ENCODE data around the gene MUC15.
"Not testable (repeated sequence)": the region's sequence is repeated elsewhere in the genome, so short reads cannot be mapped to it uniquely, and the experiment has no call there.

Gene MUC15

GRCh38 chr11:26571861-26572654 lies at the start of gene MUC15:
Gene MUC15, minus strand, starts transcription at chr11:26572263. Its CDS starts 5,169 bp downstream, at chr11:26567094.
- no peak for FAIRE-seq
- DNase-seq (ENCODE audit: low spot score): no peak

- FAIRE-seq (no peak), DNase-seq (ENCODE audit: low spot score) (peak; percentile 47)
Observed at GRCh38 chr11:26621132-26621531, 49.1 kb upstream of the MUC15 start.

DNA sequence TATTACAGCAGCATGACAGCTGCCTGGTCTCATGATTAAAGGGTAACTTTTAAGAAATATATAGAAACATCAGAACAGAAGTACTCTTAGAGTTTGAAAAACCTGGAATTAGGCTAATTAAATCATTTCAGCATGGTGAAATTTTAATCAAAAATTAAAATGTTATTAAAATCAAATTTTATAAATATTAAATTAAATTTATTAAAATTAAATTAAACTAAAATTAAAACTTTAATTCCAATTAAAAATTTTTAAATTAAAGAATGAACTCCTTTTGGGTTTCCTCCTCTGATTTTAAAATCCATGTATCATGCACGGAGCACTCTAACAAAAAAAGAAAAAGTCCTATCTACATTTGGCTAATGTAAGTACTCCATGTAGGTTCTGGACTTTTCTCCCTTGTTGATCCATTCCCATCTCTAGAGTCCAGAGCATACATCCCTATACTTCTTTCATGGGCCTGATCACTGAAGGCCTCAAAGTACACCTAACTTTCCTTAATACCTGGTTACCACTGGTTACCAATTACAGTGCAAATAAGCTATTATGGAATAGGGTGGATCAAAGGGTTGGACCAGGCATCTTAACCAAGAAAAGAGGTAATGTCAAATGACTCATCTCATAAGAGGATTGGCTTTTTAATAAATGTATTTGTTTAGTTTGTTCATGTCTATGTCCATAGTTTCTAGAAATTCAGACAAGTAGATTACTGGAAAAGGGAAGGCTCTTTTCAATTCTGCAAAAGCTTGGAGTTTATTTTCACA lies 48.4 kb upstream of the MUC15 start:
- FAIRE-seq (no peak), DNase-seq (ENCODE audit: low spot score) (no peak)

DNA sequence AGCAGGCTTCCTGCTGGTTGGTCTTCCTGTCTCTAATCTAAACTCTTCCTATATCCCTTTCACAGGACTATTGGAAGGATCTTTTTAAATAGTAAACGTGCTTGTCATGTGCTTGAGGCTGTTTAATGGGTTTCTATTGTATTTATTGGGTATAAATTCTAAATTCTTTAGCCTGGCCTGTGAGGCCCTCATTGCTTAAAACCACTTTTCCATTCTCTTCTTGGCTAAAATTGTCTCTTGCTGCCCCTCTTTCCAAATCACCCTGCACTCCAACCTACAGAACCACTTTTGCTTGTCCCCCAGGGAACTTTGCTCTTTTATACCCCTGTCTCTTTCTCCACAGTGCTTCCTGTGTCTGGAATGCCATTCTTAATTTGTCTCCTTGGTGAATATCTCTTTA lies 46.4 kb upstream of the MUC15 start:
- FAIRE-seq (no peak), DNase-seq (ENCODE audit: low spot score) (no peak)

GRCh38 chr11:26613759-26614158 lies 41.7 kb upstream of the MUC15 start:
- FAIRE-seq: no peak

GRCh38 chr11:26608507-26609146 lies 36.6 kb upstream of the MUC15 start:
- FAIRE-seq: no peak

More at GRCh38 chr11:26613759-26614158, 41.7 kb upstream of the MUC15 start:
- no peak for DNase-seq (ENCODE audit: low spot score)

DNA sequence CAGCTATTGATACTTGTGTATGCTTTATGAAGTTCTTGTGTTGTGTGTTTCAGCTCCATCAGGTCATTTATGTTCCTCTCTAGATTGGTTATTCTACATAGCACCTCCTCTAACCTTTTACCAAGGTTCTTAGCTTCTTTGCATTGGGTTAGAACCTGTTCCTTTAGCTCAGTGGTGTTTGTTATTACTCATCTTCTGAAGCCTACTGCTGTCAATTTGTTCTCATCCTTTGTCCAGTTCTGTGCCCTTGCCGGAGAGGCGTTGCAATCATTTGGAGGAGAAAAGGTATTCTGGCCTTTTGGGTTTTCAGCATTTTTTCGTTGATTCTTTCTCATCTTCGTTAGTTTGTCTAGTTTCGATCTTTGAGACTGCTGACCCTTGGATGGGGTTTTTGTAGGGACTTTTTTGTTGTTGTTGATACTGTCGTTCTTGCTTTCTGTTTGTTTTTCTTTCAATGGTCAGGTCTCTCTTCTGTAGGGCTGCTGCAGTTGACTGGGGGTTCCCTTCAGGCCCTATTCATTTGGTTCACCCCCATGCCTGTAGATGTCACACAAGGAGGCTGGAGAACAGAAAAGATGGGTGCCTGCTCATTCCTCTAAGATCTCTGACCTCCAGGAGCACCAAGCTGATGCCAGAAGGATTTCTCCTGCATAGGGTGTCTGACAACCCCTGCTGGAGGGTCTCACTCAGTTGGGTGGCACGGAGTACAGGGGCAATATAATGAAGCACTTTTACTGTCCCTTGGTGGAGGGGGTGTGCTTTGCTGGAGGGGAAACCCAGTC lies 35.9 kb upstream of the MUC15 start:
- no peak for DNase-seq (ENCODE audit: low spot score)
- FAIRE-seq: no peak

More at GRCh38 chr11:26608507-26609146, 36.6 kb upstream of the MUC15 start:
- DNase-seq (ENCODE audit: low spot score): no peak

- no peak for DNase-seq (ENCODE audit: low spot score)
- FAIRE-seq: no peak
Observed at GRCh38 chr11:26599876-26600434, 27.9 kb upstream of the MUC15 start.

DNA sequence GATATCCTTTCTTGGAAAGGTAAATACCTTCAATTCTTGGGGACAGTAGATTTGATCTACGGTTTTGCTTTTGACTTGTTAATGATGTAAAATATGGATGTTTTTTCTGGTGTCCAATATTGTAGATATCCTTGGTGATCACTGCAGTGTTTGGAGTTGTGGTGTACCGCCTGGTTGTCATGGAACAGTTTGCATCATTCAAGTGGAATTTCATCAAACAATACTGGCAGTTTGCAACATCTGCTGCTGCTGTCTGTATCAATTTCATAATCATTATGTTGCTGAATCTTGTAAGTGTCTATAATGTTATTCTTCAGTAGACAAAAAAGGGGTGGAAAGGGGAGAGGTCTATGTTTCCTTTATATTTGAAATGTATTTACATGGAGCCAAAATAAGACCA lies 27.4 kb upstream of the MUC15 start:
- DNase-seq (ENCODE audit: low spot score) (no peak), FAIRE-seq (no peak)

DNA sequence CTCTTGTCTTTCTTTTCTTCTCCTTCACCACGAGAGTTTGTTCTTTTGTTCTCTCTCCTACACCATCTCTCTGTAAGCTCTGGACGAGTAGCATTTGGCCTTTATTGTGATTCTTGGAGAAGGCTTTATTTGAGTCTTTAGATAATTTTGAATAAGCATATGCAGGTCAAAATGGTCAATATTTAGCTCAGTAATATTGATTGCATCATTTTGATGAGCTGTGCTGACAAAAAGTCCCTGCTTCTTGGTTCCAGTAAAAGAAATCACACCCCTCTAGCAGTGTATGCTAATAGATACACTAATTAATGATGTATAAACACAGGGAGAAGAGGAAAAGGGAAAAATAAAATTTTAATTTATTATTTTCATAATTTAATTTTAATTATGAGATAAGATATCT lies 25.8 kb upstream of the MUC15 start:
- FAIRE-seq (no peak), DNase-seq (ENCODE audit: low spot score) (no peak)

DNA sequence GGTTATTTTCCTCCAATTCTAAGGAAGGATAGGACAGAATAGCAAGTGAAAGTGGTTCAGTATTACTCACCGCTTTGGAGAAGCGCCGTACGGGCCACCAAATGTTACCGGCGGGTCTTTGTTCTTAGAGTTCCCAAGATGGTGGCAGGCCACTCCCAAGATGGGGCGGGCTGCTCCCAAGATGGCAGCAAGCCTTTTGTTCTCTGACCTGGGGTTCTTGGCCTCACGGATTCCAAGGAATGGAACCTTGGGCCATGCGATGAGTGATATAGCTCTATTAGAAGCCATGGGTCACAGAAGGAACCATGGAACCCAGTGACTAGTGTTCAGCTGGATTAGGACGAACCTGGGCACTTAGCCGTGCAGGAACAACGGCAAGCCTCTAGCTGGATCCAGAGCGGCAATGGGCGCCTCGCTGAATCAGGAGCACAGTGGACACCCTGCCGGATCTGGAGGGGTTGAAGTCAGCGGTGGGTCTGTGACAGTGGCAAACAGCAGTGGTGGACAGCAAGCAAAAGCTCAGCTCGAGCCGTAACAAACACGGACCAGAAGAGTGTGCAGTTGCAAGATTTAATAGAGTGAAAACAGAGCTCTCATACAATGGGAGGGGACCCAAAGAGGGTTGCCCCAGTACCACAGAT lies 25.1 kb upstream of the MUC15 start:
- DNase-seq (ENCODE audit: low spot score); FAIRE-seq: not testable (repeated sequence)

DNA sequence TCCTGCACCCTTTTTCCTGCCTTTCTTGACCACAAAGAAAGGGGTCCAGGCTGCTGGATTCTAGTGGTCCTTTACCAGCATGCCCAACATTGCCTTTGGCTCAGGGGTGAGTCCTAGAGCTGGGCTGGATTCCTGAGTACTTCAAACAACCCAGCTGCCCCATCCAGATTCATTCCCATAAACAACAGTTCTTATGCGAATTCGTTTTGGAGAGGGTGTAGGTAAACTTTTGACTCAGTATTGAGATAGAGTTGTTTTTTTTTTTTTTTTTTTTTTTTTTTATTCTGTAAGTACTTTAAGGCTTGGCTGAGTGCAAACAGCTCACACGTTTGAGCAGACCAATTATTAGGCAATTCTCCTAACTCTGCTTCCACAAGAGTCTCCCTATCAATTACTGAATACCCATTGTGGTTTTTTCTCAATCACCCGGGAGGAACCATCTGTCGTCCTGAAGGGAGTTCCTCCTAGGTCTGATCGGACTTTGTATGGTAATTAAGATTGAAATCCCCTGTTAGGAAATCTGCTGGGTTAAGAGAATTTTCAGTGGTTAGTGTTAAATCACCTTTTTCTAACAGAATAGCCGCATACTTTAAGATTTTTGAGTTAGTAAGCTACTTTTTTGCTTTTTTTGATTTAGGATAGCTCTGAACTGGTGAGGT lies 23.3 kb upstream of the MUC15 start:
- not testable (repeated sequence) for FAIRE-seq; DNase-seq (ENCODE audit: low spot score)

GRCh38 chr11:26593691-26594090 lies 21.6 kb upstream of the MUC15 start:
- FAIRE-seq (no peak), DNase-seq (ENCODE audit: low spot score) (no peak)

DNA sequence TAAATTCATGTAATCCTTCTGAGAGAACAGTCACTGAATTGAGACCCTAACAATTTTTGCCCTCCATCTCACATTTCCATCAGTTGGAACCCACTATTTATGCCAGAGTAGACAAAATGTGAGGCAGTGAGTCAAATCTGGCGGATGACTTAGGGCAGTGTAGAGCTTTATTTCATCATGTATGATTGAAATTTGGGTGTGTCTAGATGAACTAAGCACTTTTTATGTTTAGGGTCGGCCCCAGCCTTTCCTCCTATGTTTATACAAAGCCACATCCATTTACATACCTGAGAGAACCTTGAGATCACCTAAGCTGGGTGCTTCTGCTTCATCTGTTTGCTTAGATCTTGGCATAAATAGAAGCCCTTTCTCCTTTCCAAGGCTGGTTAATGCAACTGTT lies 15.0 kb upstream of the MUC15 start:
- DNase-seq (ENCODE audit: low spot score): no peak
- FAIRE-seq: no peak

DNA sequence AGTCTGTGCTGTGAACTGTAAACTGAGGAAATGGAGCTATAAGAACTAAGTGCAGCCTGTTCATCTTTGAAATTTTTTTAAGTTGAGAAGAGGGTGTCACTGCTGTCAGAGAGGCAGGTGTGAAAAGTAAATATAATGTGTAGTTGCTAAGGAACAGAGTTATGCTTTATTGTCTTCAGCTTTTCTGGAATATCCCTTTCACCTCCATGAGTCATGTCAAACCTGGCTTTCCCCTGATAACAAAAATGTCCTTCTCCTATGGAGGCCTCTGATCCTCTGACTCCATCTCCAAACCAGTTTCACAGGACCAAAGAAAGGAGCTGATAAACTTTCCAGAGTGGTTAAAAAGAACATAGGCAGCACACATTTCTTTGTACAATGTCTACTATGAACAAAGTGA lies 12.8 kb upstream of the MUC15 start:
- FAIRE-seq (no peak), DNase-seq (ENCODE audit: low spot score) (no peak)

GRCh38 chr11:26583550-26583949 lies 11.5 kb upstream of the MUC15 start:
- FAIRE-seq: no peak
- no peak for DNase-seq (ENCODE audit: low spot score)

- DNase-seq (ENCODE audit: low spot score): no peak
- no peak for FAIRE-seq
Observed at GRCh38 chr11:26580929-26581328, 8.9 kb upstream of the MUC15 start.

- no peak for FAIRE-seq
- no peak for DNase-seq (ENCODE audit: low spot score)
Observed at GRCh38 chr11:26579683-26580082, 7.6 kb upstream of the MUC15 start.

DNA sequence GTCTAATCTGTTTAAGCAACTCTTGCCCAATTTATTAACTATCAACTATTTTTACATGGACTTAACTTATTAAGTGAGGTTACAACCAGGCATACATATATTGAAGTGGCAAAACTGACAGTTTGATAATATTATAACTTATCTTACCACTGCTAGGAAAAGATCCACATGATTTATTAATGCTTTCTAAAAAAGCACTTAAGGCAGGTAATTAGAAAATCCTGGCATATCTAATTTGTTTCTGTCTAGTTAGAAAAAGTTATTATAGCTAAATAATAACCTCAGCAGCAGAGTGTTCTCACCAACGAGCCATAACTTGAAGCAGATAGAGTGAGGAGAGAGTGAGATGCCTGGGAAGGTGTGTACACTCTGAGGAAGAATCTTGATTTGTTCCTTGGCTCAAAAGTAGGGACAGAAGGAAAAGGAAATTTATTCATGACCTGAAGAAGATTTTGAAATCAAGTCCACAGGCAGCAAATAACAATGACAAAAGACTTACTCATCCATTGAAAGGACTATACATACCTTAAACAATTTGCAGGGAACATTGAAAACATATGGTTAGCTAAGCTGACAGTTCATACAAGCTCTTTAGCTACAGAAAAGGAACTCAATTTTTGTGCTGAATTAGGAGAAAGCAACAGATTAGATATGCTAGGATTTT lies 7.1 kb upstream of the MUC15 start:
- DNase-seq (ENCODE audit: low spot score) (no peak), FAIRE-seq (no peak)

Measured in RCC 7860 (cell line).